Stimulated activated CD4-positive, alpha-beta T cell treated with anti-CD3 and anti-CD28 coated beads, Interleukin-12 subunit alpha, Interleukin-12 subunit beta, amount 100 ng/mL, for 24 hours (primary cell): Measurements from ENCODE around the gene PFDN1.

Experiments
- DNase-seq, 2 experiments: peaks; one replicate each; pipeline ENCODE4 v3.0.0-alpha.2; 2020; ENCODE audit warnings: low read depth in 2 of 2

Gene PFDN1

DNA sequence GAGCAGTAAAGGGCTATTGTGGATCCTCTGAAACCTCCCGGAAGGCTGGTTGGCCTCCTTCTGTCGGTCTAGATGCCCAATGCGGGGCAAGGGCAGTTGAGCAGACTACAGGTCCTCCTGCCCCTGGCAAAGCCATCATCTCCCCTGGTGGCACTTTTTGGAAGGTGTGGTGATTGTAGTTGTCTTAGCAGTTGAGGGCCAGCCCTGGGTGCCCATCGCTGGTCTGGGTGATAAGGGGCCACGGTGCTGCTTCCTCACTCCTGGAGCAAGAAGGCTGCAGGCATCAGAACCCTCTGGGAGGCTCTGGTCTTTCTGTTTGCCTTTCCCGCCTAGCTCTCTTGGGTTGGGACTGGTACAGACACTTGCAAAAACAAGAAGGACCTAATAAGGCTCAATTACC, 64.1 kb downstream of the PFDN1 start:
- DNase-seq = no peak

DNA sequence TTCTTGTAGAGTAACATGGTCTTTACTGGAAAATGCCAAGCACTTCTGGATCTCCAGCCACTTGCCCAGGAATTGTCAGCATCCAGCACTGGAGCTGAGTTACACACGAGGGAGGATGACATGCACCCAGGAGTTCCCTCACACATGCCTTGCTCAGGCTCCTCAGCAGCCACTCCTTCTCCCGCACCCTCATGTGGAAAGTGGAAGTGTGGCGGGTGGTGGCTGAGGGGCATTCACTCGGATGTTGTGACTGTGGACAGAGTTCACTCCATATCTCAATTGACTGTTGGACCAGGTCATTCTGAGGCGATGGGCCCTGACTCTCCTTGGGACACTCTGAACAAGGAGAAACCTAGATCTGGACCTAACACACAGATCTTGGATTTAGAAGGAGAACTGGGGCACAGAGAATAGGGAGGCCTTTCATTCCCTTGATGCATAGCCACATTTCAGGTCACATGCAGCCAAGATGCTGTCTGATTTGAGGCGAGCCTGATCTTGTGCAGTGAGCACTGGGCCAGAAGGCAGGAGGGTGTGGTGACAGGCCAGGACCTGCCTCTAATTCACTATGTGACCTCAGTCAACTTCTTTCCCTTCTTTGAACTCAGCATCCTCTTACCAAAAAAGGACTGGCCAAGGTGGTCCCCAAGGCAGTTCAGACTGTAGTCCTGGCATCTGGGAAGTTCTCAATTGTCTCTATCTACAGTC, 65.9 kb downstream of the PFDN1 start:
- DNase-seq = no peak

DNA sequence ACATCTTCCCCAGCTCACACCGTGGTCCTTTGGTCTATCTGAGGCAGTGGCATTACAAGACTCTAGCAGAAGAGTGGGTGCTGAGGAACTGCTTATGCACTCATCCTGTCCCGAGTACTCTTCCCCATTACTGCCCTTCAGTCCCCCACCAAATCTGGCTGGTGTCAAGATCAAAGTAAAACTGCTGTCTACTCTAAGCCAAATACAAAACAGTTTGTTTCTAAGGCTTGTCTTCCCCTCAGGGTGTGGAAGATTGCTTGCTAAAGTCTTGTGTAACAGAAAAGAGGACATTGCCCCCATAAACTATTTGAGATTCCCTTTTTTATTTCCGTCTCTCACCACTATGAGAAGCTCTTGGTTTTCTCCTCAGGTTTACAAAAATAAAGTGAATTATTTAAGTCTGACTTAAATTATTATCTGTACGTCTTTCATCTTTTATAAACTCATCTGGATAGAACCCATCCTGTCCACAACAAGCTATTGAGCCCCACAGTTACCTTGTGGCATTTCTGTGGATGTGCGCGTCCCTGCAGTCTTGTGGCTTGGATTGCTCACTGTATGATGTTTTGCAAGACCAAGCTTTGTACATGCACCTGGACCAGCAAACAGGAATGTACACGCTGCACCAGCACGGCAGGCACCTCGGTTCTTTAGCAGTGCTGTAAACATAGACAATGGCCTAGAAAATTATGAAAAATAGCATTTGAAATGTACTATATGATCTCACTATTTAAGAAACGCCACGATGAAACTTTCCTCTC, 66.9 kb downstream of the PFDN1 start:
- DNase-seq = no peak

DNA sequence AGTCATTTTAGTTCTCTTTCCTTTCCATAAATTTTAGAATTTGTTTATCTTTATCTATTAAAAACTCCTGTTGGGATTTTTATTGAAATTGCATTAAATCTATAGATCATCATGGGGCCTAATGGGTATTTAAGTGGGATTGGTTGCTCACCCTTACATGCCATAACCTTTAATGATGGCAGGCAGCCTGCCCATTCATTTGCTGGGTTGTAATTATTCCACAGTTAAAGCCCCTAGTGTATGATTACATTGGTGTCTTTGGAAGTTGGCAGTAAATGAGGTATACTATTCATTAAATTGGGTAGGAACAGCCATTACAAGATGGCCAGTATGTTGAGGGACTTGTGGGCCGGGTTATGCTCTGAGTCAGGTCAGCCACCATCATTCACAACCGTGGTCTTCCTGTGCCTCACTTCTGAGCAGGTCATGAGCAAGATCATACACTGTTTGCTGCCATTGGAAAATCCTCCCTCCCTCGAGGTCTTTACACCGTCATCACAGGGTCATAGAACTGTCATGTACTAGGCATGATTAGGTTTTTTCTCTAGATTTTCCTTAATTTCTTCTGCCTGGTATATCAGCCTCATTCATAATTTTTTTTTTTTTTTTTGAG, 68.4 kb downstream of the PFDN1 start:
- no peak for DNase-seq

DNA sequence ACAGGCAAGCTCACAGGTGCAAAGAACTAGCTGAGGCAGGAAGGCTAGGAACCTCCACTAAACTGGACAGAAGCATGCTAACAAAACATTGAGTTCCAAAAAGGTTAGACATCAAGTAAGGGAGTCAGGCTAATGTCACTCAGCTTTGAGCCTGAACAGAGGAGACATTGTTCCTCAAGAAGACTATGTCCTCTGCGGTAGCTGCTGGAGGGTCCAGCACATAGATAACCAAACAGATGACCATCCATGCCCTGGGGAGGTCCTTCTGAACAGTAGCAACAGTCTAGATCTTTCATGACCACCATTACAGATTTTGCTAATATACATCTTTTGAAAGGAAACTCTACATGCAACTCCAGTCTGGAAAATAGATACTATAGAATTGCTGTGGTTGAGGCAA, 70.2 kb downstream of the PFDN1 start:
- no peak for DNase-seq

DNA sequence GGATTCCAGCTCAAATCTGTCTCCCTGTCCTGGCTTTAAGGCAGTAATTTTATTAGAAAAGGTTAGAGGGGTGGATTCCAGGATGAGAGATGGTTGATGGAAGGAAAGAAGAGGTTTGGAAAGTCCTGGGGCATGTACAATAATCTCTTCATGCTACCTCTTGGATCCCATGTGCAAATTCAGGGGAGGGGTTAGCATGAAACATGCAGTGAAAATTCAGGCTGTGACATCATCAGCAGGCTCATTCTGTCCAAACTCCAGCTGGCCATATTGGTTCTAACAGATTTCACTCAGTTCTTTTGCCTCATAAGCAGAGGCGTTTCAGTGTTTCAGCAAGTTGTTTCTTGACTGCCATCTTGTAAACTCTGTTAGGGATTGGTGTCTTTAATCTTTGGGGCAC, 72.5 kb downstream of the PFDN1 start:
- no peak for DNase-seq

DNA sequence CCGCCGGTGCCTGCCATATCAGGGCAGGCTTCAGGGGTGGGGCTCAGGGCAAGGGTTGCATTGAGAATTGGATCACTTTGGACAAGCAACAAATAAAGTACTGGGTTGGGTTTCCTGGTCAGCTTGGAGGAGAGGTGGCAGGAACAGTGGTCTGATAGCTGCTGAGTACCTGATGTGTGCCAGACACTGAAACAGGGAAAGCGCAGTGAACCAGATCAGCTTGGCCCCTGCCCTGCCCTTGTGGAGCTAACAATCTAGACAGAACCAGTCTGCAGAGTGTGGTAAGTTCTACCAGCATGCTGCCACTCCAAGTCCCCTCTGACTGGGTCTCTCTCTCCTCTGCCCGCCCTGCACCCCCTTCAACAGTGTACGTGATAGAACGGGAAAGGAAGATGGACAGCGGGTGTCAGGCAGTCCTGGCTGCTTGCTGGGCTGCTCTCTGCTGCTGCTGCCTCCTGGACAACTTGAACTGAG, 74.5 kb downstream of the PFDN1 start:
- DNase-seq = no peak

DNA sequence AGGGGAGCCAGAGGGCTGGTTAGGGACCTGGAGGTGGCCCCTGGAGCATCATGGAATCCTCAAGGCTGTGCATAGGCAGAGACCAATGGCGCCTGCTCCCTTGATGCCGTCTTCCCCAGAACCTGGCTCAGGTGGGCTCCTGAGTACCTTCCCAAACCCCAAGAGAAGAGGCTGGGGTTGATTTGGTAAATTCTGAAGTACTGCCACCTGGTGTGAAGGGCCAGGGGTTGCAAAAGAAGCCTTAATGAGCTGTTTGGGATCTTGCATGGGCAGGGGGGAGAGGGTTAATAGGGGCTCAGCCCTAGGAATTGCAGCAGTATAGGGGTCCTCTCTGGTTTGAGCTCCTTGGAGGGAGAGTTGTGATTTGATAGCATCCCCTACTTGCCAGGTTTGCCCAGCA, 75.9 kb downstream of the PFDN1 start:
- DNase-seq = no peak

DNA sequence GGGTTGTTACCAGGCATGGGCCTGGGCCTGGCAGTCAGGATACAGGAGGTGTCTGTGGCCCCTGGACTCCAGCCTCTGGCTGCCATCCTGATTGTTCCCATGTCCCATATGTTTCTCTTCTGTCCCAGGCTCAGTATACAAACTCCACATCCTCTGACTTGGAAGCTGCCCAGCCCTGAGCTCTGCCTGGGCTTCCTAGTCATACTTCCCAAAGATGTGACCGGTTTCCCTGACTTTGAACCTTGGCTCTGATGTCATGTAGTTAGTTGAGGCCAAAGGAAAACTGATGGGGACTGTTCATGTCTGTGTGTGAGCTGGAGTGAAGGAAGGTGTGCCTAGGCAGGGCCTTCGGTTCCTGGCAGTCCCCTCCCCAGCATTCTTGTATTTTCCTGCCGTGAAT, 77.5 kb downstream of the PFDN1 start:
- no peak for DNase-seq

DNA sequence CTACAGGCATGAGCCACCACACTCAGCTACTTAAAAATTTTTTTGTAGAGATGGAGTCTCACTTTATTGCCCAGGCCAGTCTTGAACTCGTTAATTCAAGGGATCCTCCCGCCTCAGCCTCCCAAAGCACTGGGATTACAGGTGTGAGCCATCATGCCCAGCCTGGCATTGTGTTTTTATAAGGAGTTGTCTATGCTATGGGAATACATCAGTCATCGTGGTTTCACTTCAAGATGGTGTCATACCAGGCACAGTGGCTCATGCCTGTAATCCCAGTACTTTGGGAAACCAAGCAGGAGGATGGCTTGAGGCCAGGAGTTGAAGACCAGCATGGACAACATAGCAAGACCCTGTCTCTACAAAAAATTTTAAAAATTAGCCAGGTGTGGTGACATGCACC, 78.2 kb downstream of the PFDN1 start:
- DNase-seq = no peak

DNA sequence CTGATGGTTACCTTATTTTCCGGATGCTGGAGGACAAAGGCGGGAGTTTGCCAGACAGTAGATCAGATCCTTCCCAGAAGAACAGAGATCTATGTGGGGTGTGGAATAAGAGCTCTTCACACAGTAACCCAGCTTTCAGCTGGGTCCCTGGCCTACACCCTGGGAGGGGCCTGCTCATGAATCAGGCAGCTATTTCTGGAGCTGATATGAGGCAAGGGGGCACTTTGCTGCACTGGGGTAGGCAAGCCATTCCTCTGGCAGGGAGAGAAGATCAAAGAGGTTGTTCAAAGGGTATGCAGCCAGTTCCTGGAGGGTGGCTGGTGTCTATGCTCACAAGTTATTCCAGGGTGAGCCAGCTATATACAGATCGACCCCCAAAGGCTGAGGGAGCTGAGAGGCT, 79.3 kb downstream of the PFDN1 start:
- no peak for DNase-seq

DNA sequence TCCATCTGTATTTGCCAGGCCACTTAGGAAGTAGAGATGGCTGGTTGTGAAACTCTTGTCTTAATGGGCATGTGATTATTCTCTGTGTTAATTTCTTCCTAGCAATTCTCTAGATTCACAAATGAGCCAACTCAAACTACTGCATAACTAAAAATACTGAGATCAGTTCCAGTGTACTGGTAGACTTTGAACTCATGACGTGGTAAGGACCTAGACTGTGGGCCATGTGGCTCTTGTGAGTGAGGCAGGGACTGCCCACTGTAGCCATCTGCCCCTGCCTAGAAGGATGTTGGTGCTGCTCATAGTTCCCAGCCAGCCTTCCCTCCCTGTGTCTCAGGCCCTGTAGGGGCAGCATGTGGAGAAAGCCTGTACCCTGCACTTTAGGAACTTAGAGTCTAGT, 80.5 kb downstream of the PFDN1 start:
- DNase-seq = no peak

DNA sequence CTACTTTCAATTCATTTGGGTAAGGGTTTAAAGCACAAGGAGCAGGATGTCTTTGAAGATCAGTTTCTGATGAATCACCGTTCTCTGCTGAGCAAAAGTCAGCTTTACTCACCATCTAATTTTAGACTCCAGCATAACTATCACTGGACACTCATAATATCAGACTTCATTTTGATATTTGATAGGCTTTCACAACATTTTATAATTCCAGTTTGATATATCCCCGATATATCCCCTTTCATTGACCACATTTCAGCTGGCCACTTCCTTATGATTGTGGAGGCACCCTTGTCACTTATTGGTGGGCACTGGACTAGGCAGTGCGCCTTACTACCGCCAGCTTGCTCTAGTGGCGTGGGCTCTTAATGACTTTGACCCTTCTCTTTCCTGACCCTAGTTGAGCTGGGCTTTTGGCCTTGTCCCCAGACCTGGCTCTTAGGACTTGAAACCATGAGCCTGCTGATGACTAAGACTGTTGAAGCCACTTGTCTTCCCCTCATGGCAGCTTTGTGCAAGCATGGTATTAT, 81.1 kb downstream of the PFDN1 start:
- DNase-seq = no peak

DNA sequence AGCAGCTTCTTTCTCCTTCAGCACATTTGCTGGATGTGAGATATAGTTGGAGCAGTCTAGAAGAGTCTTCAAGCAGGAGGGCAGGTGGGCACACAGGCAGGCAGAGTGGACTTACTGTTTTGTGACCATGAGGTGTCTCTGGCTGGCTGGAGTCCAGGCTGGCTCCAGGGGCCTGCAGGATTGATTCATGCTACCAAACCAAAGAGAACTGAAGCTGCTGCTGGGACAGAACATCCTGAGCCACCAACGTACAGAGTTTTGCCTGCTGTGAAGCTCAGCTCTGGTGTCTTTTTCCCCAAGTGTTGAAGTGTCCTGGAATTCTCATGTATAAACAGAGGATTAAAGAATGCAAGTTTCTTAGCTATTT, 82.2 kb downstream of the PFDN1 start:
- DNase-seq = no peak

DNA sequence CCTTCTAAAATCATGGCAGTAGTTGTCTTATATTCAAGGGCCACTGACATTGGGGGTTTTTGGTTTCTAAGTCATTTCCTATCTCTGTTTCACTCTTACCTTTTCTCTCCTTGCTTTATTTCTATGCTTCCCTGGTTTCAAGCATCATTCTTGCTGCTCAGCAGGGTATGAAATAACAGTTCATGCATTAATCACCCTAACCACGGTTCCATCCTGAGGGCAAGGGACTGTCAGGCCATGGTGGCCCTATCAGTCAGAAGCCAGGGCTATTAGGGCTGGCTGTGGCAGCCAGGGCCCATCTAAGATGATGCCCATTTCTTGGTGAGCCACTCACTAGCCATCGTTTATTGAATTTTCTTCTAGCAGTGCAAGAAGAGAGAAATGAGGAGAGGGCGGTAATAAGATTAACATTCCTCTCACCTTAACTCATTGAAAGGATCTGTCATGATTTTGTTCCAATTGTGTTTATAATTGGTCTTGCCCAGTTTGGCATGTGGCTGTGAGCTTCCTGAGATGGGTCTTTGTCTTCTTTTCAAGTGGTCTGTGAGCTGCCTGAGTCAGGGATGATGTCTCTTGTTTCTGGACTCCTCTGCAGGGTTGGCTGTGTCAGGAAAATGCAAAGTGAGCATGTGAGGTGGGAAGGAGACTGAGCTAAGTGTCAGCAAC, 82.7 kb downstream of the PFDN1 start:
- DNase-seq = no peak

DNA sequence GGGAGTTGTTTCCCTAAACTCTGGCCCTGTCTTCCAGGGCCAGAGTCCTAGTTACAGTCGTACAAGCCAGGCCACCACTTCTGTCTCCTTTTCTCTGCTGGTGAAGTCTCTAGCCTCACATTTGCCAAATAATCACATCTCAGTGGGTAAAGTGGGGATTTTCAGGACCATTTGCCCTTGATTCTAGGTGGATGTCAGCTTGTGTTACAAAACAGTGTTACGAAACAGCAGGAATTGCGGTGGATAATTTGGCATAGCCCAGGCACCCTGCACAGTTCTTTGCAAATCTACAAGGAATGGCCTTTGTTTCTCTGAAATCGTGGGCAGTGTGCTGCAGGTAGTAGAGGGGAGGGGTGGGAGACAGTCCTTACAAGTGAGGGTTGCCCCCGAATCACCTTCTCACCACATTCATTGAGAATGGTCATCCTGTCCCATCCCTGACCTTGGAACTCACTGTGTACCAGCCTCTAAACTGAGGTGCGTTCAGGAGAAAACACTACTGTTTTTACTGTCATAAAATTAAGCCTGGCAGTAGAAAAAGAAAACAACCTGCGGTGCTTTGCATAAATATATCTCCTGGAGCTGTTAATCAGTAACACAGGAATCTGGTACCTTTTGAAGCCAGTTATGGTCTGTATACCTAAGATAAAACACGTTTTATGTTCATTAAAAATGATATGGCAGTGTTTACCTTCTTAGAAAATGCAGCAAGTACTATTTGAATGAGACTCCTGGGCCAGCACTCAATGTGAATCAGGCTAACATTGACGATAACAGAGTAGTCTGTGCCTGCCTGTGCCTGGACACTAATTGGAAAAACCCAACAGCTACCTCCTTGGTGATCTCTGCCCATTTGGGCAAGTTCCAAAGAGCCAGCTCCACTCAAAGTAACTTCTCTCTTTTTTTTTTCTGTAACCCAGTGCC, 83.6 kb downstream of the PFDN1 start:
- no peak for DNase-seq

DNA sequence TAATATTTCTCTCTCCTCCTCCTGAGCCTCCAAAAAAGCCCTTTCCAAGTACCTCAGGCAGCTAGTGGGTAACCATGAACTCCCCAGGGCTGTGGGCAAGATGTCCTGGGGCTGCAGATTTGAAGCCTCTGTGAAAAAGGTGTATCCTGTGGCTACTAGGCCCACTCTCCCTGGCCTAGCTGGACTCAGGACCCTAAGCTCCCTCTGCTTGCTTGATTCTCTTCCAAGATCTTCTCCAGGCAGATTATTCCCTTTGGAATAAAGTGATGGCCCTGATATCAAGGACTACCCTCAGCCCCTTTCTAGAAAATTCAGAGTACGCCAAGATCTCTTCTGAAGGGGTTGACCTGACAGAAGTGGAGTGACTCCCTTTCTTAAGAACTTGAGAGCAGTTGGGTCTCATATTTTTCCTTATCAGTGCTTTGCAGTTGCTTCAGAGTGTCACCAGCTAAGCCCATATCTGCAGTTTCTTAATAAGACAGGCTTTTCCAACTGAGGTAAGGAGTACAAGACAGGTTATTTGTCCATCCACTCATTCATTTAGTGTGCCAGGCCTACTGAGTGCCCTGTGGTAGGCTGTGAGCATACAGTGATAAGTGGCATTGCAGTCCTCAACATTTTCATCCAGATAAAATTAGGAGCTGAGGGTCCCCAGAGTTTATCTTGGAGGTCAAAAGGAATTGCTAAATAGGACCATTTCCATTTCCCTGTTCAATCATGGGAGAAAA, 85.4 kb downstream of the PFDN1 start:
- DNase-seq = no peak

DNA sequence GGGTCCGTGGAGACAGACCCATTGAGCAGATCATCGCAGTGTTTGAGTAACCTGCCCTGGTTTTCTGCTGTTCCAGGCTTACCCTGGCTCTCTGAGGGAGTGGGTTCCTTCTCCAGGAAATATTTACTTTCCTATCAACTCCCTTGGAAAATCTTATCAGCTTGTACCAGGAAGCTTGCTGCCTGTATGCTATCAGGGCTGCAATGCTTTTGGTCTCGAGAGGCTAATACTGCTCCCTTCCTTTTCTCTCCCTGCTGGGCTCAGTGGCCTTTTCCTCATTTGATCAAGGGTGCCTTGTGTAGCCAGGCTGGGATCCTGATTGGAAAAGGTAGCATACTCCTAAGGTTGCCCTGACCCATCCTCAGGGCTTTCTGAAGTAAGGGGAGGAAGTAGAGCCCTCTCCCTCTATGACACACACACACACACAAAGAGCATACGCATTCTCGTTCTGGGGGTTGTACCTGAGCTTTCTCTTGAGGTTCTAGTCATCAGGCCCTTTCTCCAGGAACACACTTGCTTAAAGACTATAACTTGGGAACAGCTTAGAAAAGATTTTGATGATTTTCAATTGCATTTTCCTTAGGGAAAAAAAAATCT, 86.3 kb downstream of the PFDN1 start:
- DNase-seq = no peak

DNA sequence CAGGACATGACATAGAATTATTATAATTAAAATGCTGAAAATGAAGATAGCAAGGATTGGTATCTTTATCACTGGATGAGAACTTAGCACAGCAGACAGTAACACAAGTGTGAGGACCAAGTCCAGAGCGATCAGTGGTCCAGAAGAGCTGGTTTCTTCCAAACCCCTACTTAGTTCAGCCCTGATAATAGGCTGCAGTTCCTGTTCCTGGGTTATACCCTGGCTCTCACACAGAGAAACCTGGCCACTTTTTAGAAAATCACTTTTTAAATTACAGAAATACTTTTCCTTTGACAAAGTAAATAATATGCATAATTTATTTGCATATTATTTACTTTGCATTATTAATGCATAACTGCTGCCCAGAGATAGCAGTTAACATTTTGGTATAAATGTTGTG, 87.6 kb downstream of the PFDN1 start:
- no peak for DNase-seq

DNA sequence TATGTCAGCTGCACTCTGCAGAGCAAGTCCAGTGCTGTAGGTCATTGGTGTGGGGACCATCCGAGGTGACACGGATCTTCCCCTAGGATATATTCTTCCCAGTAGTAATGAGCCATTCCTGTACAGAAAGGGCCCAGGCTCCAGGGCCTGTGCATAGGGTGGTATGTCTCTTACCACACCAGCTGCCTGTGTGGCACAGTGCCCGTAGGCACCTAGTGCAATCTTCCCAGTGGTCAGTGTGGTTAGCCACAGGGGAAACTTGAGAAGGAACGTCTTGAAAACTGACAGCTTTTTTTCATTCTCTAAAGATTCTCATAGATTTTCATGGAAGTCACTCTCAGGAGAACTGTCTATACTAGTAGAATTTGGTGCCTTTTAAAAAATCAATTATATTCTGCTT, 88.1 kb downstream of the PFDN1 start:
- DNase-seq = no peak
